HG03565 (cell line): ENCODE data around the gene SFT2D1.

Source experiments
- ATAC-seq: cut with Tn5 transposase; IDR thresholded peaks from one replicate; pipeline ENCODE4 v1.9.1; 2021; ENCODE audit warnings: mild to moderate bottlenecking, moderate library complexity; ENCODE audit not compliant: unreplicated experiment

Gene SFT2D1

GRCh38 chr6:166335378-166336302 lies 6.7 kb downstream of the SFT2D1 start:
- ATAC-seq = peak; percentile 33

- no peak for ATAC-seq
These were observed 7.5 kb downstream of the SFT2D1 start for GRCh38 chr6:166334878-166335277.

GRCh38 chr6:166333172-166333995 lies 9.0 kb downstream of the SFT2D1 start:
- peak; percentile 71 for ATAC-seq

DNA sequence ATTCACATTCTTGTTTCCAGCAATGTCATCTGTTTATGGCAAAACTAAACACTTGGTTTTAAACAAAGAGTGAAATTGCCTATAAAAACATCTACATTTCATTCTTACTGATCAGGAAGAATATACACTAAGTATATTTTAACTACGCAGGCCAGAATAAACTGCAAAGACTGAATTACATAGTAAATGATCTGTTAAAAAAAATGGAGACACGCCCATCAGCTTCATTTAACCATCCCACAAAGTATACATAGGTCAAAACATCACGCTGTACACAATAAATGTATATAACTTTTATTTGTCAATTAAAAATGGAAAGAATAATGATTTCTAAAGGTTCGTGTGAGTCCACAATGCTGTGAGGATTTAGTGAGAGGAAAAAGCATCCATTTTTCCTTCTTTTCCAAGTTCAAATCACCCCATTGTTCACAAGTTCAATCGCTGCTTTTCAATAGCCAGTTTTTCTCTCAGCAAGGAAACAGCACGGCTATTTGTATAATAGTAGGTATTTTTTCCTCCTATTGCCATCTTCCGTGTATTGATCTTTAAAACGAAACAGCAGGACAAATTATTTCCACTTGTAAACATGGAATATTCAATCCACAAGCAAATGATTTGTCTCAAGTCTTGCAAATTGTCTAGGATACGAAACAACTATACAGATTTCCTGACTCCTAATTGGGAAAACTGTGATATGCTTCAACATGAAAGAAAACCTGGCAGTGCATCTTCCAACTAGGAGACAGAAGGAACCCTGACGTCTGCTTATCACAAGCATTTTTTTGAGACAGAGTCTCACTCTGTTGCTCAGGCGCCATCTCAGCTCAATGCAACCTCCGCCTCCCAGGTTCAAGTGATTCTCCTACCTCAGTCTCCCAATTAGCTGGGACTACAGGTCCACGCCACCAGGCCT lies 10.6 kb downstream of the SFT2D1 start:
- ATAC-seq = no peak

GRCh38 chr6:166330612-166331011 lies 11.7 kb downstream of the SFT2D1 start:
- ATAC-seq = no peak

DNA sequence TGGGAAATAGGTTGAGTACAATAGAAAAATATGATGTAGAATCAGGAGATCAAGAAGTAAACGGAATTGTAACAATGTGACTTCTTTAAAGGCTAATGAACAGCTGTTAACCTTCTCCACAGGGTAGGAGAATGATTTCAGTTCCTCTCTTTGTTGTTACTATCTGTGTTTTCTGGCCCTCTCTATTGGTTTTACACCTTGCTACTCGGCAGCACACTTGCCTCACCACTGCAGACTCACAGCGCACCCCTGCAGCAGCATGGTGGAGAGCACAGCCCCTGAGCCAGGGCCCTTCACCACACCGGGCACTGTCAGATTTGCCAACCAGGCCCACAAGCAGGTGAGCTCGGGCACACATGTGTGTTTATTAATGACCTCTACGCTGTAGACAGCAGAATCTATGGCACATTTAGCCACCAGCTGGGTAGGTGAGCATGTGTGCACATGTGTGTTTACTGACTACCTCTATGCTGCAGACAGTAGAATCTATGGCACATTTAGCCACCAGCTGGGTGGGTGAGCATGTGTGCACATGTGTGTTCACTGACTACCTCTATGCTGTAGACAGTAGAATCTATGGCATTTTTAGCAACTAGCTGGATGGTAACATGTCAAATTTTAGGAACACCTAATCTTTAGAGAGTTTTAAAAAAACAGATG lies 16.8 kb downstream of the SFT2D1 start:
- peak; percentile 85 for ATAC-seq

DNA sequence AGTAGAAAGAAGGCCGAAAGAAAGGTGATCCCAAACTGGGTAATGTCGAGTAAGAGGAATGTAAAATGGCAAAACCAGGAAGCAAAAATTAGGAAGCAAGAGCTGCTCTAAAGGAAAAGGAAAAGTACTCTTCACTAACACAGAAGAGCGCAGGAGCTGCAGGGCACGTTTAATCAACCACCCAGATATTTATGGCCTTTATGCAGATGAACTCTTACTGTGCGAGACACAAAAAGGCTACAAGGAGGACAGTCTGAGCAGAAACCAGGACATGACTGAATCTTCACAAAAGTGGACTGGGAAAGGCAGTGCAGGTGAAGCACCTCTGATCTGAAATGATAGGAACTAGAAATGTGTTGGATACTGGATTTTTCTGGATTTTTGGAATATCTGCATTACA lies 18.9 kb downstream of the SFT2D1 start:
- no peak for ATAC-seq

- ATAC-seq = no peak
These were observed 23.4 kb downstream of the SFT2D1 start for GRCh38 chr6:166318649-166319600.

- ATAC-seq = no peak
These were observed 24.1 kb downstream of the SFT2D1 start for GRCh38 chr6:166318227-166318626.

DNA sequence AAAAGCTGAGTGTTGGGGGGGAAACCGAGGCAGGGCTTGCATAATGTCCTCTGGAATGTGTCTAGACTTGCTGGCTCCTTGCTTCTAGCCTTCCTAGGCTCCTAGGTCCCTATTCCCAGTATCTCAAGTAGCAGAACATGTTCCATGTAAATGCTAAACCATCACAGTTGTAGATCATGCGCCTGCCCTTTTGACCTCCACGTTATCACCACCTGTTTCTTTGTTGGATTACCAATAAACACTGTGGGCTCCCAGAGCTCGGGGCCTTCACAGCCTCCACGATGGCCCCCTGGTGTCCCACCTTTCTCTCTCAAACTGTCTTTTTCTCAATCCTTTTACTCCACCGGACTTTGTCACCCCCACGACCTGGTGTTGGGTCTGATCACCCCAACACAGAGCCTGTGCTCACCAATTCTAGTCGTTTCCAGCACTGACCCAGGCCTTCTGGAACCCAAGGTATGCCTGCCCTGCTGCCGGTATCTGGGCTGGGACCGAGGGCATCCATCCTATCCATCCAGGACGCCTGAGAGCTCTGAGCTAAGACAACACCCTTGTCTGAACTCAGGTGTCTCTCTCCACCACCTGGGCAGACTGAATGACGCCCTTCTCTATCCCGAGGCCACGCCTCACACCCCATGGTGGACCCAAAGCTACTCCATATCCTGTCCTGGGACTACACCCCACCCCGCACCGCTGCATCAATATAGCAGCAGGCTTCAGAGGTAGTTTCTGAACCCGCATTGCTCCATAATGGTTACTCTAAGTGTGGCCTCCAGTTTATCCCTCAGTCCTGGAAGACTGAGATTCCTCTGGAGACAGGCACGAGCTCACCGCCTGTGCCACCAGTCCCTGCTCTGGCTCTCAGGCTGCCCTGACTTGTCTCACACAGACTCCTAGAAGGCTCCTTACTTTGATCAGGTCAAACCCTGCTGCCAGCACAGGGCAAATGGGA lies 24.8 kb downstream of the SFT2D1 start:
- ATAC-seq = no peak

DNA sequence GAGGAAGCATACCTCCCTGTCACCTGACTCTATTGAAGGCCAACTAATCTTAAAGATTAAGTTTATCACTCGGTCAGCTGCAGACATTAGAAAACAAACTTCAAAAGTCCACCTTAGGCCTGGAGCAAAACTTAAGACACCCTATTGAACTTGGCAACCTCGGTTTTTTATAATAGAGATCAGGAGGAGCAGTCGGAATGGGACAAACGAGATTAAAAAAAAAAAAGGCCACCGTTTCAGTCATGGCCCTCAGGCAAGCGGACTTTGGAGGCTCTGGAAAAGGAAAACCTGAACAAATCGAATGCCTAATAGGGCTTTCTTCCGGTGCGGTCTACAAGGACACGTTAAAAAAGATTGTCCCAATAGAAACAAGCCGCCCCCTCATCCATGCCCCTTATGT lies 26.9 kb downstream of the SFT2D1 start:
- ATAC-seq = no peak

GRCh38 chr6:166314454-166314853 lies 27.9 kb downstream of the SFT2D1 start:
- ATAC-seq = no peak

DNA sequence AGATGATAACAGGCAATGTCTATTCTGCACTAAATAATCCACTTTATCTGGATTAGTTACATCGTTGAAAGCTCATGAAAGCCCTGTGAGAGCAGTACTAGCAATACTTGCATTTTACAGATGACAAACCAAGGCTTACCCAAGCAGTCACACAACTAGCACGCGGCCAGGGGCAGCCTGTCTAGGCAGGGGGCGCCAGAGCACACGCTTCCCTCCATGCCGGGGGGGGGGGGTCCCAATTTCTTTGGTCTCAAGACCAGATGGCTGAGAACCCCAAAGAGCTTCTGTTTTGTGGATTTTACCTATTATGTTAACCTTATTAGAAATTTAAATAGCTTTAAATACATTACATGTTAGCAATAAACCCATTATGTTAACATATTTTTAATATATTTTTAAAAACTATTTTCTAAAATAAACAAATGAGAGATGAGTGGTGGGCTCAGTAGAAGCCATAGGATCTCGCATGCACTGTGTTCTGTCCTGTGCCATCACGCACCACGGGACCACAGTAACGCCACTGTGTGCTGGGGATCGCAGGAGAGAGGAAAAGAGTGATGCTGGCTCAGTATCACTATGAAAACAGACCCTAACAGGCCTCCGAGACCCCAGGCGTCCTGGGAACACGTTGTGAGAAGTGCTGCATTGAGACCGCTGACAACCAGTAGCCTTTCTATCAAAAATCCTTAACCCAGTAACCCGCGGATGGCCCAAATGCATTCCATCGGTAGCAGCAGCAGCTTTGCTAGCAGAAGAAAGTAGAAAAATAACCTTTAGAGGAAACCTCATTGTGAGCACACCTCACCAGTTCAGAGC lies 28.9 kb downstream of the SFT2D1 start:
- peak; percentile 79 for ATAC-seq

DNA sequence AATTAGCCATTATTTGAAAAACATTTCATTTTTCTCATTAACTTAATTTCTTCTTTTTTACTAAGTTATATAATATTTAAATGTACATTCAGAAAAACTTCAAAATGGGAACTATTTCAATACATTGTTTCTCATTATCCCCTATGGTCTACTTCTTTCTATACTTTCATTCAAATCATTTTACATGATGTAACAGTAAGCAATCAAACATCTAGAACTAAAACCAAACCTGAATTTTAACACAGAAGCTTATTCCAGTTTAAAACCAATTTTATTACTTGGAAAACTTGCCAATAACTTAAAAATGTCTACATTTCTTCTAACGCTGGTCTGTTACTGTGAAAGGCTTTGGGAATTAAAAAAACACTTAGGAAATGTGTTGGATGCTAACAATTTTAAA lies 29.5 kb downstream of the SFT2D1 start:
- ATAC-seq = no peak

GRCh38 chr6:166310634-166311033 lies 31.7 kb downstream of the SFT2D1 start:
- ATAC-seq = no peak

GRCh38 chr6:166309977-166310376 lies 32.4 kb downstream of the SFT2D1 start:
- ATAC-seq = no peak
